Neutrophil (primary cell): ENCODE data around the gene IFFO2.

Experiments
- H3K27ac ChIP-seq: fragments of 200-600 bp; sonication (generic); 2 replicates; pipeline ENCODE4 v1.5.1; 2016; ENCODE audit warnings: mild to moderate bottlenecking, moderate library complexity
- H3K27me3 ChIP-seq: fragments of 200-600 bp; sonication (generic); 2 replicates; pipeline ENCODE4 v1.6.0; 2016; ENCODE audit warnings: mild to moderate bottlenecking
- H3K36me3 ChIP-seq: fragments of 200-600 bp; sonication (generic); 2 replicates; pipeline ENCODE4 v1.5.1; 2017
- H3K4me1 ChIP-seq, 2 experiments: fragments of 200-600 bp in 1 of 2; sonication (generic) in 1 of 2; 1 replicate in 1 of 2; 2 replicates in 1 of 2; pipeline versions ENCODE4 v1.5.1 to v1.6.1; 2013 to 2016; ENCODE audit warnings: low read depth in 1 of 2, low read length in 1 of 2, mild to moderate bottlenecking in 1 of 2, moderate library complexity in 1 of 2; ENCODE audit not compliant: control insufficient read depth in 1 of 2, insufficient read depth in 1 of 2
- H3K4me3 ChIP-seq, 2 experiments: fragments of 200-600 bp in 1 of 2; sonication (generic) in 1 of 2; 1 replicate in 1 of 2; 2 replicates in 1 of 2; pipeline ENCODE4 v1.5.1; 2013 to 2016; ENCODE audit warnings: low read depth in 1 of 2, low read length in 1 of 2, mild to moderate bottlenecking in 1 of 2, moderate library complexity in 1 of 2
- H3K9me3 ChIP-seq: fragments of 200-600 bp; sonication (generic); 2 replicates; pipeline ENCODE4 v1.5.1; 2016
- TF ChIP-seq, protein P1 (sequence below): fragments of 200-600 bp; sonication (generic); IDR thresholded peaks from 2 replicates; pipeline ENCODE4 v1.5.1; 2016; ENCODE audit warnings: antibody characterized with exemption

IFFO2 gene

DNA sequence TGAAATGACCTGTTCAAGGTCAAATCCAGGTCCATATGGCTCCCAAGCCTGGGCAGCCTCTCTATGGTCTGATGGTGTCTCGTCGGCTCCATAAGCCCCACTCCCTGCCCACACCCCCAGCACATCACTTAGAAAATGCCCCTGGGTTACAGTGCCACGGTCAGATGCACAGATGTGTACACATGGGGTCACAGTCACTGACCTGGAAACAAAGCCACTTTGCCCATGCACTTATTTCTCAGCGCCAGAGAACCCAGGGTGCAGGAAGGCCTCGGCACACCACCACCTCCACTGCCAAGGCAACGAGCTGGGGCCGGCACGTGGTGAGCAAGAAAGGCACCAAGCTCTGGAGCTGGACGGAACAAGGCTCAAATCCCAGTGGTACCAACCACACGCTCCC is 24.7 kb downstream of the IFFO2 start:
- H3K27ac ChIP-seq = no peak overlapping the region
- H3K36me3 ChIP-seq = no peaks in the 10 kb centered on the region
- peaks cover 10 to 15% of the 10 kb centered on the region in 2 experiments for H3K4me1 ChIP-seq
- H3K27me3 ChIP-seq = peaks cover 30% of the 10 kb centered on the region
- no peaks in the 10 kb centered on the region for H3K9me3 ChIP-seq
- TF ChIP-seq, protein P1, sequence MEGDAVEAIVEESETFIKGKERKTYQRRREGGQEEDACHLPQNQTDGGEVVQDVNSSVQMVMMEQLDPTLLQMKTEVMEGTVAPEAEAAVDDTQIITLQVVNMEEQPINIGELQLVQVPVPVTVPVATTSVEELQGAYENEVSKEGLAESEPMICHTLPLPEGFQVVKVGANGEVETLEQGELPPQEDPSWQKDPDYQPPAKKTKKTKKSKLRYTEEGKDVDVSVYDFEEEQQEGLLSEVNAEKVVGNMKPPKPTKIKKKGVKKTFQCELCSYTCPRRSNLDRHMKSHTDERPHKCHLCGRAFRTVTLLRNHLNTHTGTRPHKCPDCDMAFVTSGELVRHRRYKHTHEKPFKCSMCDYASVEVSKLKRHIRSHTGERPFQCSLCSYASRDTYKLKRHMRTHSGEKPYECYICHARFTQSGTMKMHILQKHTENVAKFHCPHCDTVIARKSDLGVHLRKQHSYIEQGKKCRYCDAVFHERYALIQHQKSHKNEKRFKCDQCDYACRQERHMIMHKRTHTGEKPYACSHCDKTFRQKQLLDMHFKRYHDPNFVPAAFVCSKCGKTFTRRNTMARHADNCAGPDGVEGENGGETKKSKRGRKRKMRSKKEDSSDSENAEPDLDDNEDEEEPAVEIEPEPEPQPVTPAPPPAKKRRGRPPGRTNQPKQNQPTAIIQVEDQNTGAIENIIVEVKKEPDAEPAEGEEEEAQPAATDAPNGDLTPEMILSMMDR = no peak
- H3K4me3 ChIP-seq = no peak overlapping the region

DNA sequence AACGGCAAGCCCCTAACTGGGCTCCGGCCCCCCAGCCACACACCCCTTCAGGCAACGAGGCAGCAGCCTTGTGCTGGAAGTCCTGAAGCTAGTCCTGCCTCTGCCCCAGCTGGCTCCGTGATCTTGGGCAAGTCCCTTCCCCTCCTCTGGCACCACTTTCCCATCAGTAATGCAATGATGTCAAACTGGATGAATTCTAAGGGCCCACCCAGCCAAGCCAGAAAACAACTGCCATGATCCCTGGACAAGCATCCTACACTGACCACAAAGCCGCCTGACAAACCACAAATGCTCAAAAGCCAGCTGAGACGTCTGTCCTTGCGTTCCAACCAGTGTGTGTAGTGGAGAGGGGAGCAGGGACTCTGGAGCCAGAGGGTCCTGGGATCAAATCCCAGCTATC is 26.8 kb downstream of the IFFO2 start:
- no peaks in the 10 kb centered on the region for H3K9me3 ChIP-seq
- H3K27ac ChIP-seq = no peak overlapping the region
- H3K36me3 ChIP-seq = no peaks in the 10 kb centered on the region
- peaks cover 47% of the 10 kb centered on the region for H3K27me3 ChIP-seq
- no peak overlapping the region for H3K4me3 ChIP-seq
- TF ChIP-seq, protein P1 = no peak
- peaks cover 16 to 19% of the 10 kb centered on the region in 2 experiments for H3K4me1 ChIP-seq

DNA sequence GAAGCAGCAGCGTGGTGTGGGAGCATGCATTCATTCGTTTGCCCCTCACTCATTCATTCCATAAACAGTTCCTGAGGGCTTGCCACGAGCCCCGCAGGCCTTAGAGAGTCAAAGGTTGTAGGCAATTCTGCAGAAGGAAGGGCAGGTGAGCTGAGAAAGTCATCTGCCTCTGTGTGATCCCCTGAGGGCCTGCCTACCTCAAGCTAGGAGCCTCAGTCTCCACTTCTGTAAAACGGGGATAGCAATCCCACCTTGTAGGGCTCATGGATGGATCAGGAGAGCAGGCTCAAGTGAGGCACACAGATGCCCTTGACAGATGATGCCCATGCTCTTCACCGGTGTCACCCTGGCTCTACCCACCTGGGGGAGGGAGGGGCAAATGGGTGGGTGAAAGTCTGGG is 27.5 kb downstream of the IFFO2 start:
- Histone ChIP-seq H3K27me3 (peaks cover 54% of the 10 kb centered on the region), H3K27ac (no peak overlapping the region), H3K36me3 (no peaks in the 10 kb centered on the region), H3K4me1 (peaks cover 23 to 24% of the 10 kb centered on the region in 2 experiments), H3K9me3 (no peaks in the 10 kb centered on the region), H3K4me3 (no peak overlapping the region)
- TF ChIP-seq, protein P1 = no peak

DNA sequence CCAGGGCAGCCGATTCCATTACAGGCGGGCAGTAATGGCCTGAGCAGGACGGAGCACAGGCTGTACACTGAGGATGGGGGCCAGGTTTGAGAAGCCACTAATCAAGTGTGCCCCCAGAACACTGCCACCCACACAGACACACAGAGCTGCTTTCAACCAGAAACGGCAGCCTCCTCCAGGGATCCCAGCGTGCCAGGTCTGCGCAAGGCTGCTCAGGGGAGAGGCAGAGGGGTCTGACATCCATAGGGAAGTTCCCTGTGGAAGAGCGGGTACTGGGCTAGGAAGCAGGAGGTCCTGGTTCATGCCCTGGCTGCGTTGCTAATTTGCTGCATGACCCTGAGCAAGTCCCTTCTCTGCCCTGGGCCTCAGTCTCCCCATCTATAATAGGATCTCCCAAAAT is 28.1 kb downstream of the IFFO2 start:
- Histone ChIP-seq H3K4me3 (no peak overlapping the region), H3K36me3 (no peaks in the 10 kb centered on the region), H3K27me3 (peaks cover 59% of the 10 kb centered on the region), H3K4me1 (peaks cover 28 to 30% of the 10 kb centered on the region in 2 experiments), H3K27ac (no peak overlapping the region), H3K9me3 (no peaks in the 10 kb centered on the region)
- TF ChIP-seq, protein P1 = no peak

DNA sequence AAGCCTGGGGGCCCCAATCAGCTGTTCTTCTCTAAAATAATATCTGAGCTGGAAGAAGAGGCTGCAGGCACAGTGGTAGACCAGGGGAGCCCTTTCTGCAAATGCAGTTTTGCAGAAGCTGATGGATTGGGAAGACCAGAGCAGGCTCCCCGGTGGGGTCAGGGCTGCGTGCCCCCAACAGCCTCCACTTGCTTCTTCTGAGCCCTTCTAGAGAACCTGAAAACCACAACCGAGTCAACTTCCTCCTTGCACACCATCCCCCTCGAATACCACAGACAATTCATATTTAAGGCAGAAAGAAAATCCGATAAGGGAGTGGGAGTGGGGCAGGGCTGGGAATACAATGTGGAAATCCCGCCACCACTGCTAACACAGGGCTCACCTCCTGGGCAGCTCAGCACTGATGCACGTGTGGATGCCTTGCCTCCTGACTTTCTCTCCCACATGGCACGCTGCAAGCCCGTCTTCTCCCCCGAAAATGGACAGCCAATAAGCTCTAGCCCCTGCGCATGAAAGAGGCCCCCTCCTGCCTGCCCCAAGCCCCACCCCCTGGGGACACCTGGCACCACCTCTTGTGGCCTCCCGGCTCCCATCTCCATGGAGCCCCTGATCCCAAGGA is 28.7 kb downstream of the IFFO2 start:
- no peak overlapping the region for H3K4me3 ChIP-seq
- H3K4me1 ChIP-seq = peaks cover 35 to 37% of the 10 kb centered on the region in 2 experiments

More for the DNA sequence above, 28.7 kb downstream of the IFFO2 start:
- Histone ChIP-seq H3K27ac (no peak overlapping the region), H3K27me3 (peaks cover 59% of the 10 kb centered on the region), H3K36me3 (no peaks in the 10 kb centered on the region), H3K9me3 (no peaks in the 10 kb centered on the region)
- TF ChIP-seq, protein P1 = no peak
